Stomach smooth muscle (tissue), 2 donors: ENCODE results near the gene KCNC1.

Experiments
- H3K27ac ChIP-seq: one replicate; pipeline ENCODE4 v1.7.0; 2013; ENCODE audit warnings: mild to moderate bottlenecking, low read length, inconsistent platforms
- H3K27me3 ChIP-seq, 2 donors: one replicate each; pipeline ENCODE4 v1.7.0; 2013; ENCODE audit warnings: low read length in 2 of 2; ENCODE audit not compliant: insufficient read depth in 2 of 2, control insufficient read depth in 1 of 2
- H3K36me3 ChIP-seq, 2 donors: one replicate each; pipeline ENCODE4 v1.7.0; 2013; ENCODE audit warnings: low read length in 2 of 2; ENCODE audit not compliant: control insufficient read depth in 2 of 2, insufficient read depth in 2 of 2
- H3K4me1 ChIP-seq: one replicate; pipeline ENCODE4 v1.7.0; 2013; ENCODE audit warnings: low read length; ENCODE audit not compliant: control insufficient read depth, insufficient read depth
- H3K4me3 ChIP-seq, 2 donors: one replicate each; pipeline ENCODE4 v1.7.0; 2013; ENCODE audit warnings: low read length in 2 of 2
- H3K9ac ChIP-seq, 2 donors: one replicate each; pipeline ENCODE4 v1.7.0; 2013; ENCODE audit warnings: low read length in 2 of 2, mild to moderate bottlenecking in 1 of 2
- H3K9me3 ChIP-seq, 2 donors: one replicate each; pipeline ENCODE4 v1.7.0; 2013; ENCODE audit warnings: low read length in 2 of 2; ENCODE audit not compliant: control insufficient read depth in 2 of 2
- donor health status: healthy.
- donor health status: Pancreatic carcinoma.

The KCNC1 gene

GRCh38 chr11:17769218-17769617, 34.6 kb downstream of the KCNC1 start:
- Histone ChIP-seq H3K36me3 (no peaks in the 10 kb centered on the region), H3K9ac (no peak overlapping the region), H3K27ac (no peak overlapping the region), H3K27me3 (no peaks in the 10 kb centered on the region), H3K4me1 (no peaks in the 10 kb centered on the region), H3K9me3 (no peaks in the 10 kb centered on the region), H3K4me3 (no peak overlapping the region)

DNA sequence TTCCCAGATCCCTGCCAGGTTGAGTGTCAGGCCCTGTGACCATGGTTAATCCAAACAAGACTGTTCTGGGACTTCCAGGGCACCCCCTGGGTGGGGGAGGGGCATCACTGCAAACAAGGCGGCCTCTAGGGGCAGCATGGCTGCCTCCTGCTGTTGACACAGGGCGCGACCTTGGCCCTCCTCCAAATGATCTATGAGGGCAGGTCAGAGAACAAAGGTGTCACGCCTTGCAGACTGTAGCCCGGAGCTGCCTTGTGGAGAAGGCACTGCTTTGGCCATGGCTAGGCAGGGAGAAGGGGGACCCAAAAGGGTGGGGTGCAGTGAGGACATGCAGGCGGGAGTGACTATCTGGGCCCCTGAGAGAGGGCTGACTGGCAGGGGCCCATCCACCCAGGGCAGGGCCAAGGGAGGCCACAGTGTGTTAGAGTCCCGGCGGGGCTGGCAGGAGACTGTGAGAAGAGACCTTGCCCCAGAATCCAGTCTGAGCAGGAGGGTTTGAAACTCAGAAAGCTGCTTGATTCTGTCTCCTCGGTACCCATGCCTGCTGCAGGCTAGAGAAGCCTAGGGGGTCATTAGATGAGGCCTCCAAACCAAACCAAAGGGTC, 35.6 kb downstream of the KCNC1 start:
- Histone ChIP-seq H3K4me1 (no peaks in the 10 kb centered on the region), H3K9me3 (no peaks in the 10 kb centered on the region), H3K4me3 (no peak overlapping the region), H3K27ac (no peak overlapping the region), H3K27me3 (no peaks in the 10 kb centered on the region), H3K36me3 (no peaks in the 10 kb centered on the region), H3K9ac (no peak overlapping the region)

GRCh38 chr11:17770917-17771316, 36.3 kb downstream of the KCNC1 start:
- H3K9me3 ChIP-seq = no peaks in the 10 kb centered on the region

DNA sequence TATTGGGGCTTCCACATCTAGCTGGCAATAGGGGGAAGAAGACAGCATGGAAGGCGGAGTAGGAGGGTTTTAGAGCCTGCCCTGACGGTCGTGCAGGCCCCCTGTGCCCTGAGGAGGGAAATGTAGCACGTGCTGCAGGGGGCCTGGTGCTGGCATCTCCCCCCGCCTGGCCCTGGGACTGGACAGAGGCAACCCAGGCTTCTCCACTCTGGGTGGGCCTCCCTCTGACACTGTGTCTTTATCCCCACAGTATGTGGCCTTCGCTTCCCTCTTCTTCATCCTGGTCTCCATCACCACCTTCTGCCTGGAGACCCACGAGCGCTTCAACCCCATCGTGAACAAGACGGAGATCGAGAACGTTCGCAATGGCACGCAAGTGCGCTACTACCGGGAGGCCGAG, 36.8 kb downstream of the KCNC1 start:
- H3K27me3 ChIP-seq = no peaks in the 10 kb centered on the region
- H3K4me3 ChIP-seq = no peak overlapping the region
- no peak overlapping the region for H3K27ac ChIP-seq
- H3K9me3 ChIP-seq = no peaks in the 10 kb centered on the region
- no peaks in the 10 kb centered on the region for H3K36me3 ChIP-seq
- no peak overlapping the region for H3K9ac ChIP-seq
- H3K4me1 ChIP-seq = no peaks in the 10 kb centered on the region

More at GRCh38 chr11:17770917-17771316, 36.3 kb downstream of the KCNC1 start:
- no peaks in the 10 kb centered on the region for H3K27me3 ChIP-seq
- no peaks in the 10 kb centered on the region for H3K4me1 ChIP-seq
- no peak overlapping the region for H3K4me3 ChIP-seq
- no peak overlapping the region for H3K9ac ChIP-seq
- no peak overlapping the region for H3K27ac ChIP-seq
- H3K36me3 ChIP-seq = no peaks in the 10 kb centered on the region

- Histone ChIP-seq H3K9ac (no peak overlapping the region), H3K9me3 (no peaks in the 10 kb centered on the region), H3K4me3 (no peak overlapping the region), H3K27me3 (no peaks in the 10 kb centered on the region), H3K4me1 (no peaks in the 10 kb centered on the region), H3K36me3 (no peaks in the 10 kb centered on the region), H3K27ac (no peak overlapping the region)
Measured at GRCh38 chr11:17771841-17772401, 37.3 kb downstream of the KCNC1 start.

DNA sequence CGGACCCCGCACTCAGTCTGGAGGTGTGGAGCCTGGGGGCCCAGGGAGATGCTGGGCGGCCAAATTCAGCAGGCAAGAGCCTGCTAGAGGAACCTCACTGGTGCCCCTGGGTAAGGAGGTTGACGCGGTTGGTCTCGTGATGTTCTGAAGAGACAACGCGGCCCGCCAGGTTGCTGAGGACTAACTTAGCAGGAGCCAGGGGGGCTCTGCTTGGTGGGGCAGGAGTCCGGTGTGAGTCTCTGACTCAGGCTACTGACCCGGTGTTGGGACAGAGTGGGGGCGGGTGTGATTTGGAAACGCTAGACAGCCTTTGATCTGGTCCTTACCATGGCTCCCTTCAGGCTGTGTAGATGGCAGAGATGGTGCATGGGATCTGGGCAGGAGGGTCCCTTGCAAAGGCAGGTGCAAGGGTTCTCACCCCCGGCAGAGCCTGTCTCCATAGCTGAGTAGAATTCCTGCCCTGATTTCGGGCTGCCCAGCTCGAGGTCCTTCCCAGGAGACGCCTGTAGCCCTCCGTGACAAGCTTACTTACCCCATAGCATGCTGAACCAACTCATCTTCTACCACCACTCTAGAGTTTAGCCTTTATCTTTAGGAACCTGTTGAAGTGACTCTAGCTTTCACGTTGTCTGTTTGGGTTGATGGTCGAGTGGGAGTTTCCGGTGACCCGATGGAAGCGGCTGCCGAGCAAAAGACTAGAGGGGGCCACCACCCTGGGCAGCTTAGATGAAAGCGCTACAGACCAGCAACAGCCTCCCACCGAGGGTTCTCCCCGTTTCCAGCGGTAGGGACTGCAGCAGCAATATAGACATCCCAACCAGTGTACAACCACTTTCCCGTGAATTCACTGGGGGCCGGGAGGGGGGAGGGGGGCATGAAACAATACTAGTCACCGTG, 38.4 kb downstream of the KCNC1 start:
- Histone ChIP-seq H3K36me3 (no peaks in the 10 kb centered on the region), H3K9me3 (no peaks in the 10 kb centered on the region), H3K4me3 (no peak overlapping the region), H3K4me1 (no peaks in the 10 kb centered on the region), H3K27ac (no peak overlapping the region), H3K9ac (no peak overlapping the region), H3K27me3 (no peaks in the 10 kb centered on the region)

DNA sequence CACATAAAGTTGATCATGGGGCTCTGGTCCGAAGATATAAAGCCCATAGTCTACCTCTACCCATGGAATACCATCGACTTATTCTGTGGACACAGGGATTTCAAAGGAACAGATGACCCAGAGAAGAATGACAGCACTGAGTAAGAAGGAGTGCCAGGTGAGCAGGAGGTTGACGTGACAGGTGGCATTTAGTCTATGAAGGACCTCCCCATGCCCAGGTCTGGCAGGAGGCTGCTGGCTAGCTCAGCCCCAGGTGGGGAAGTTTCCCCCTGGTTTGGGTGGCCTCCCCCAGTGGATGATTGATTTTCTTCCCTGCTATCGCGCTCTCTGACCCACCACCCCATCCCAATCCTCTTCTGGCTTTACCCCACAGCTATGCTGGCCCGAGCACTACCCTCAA, 39.1 kb downstream of the KCNC1 start:
- H3K27me3 ChIP-seq = no peaks in the 10 kb centered on the region
- H3K9me3 ChIP-seq = no peaks in the 10 kb centered on the region
- no peaks in the 10 kb centered on the region for H3K36me3 ChIP-seq
- no peak overlapping the region for H3K4me3 ChIP-seq
- no peak overlapping the region for H3K27ac ChIP-seq
- no peak overlapping the region for H3K9ac ChIP-seq
- H3K4me1 ChIP-seq = no peaks in the 10 kb centered on the region

DNA sequence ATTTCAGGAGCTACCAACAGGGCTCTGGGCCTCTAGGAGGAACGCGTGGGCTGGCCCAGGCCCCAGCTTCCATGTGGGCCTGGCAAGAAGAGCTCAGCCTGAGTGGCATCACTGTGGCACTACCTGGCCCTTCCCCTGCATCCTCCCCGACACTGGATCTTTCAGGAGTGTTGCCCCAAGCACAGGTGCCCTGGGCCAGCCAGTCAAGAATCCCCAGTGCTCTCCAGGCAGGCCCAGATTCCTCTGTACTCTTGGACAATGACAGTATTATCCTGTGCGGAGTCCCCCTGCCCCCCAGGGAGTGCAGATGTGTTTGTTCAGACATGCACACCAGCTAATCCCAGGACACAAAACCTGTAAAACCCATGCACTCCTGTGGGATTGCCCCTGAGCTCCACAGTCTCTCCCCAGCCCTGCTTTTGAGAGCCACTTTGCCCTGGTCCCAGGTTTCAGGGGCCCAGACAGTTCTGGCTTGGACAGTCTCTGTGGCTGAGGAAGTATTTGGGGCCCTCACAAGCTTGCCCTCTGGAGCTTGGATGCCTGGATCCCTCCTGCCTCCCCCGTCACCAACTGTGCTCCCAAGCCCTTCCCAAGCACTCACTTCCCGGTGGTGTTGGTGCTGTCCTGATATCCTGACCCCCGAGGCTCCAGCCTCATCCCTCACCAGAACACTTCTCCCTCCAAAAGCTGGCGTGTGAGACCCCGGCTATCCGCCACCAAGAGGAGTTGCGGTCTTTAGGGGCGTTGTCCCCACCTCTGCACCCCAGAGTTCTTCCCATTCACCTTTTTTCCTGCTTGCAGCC, 39.9 kb downstream of the KCNC1 start:
- Histone ChIP-seq H3K4me3 (no peak overlapping the region), H3K4me1 (no peaks in the 10 kb centered on the region), H3K9me3 (no peaks in the 10 kb centered on the region), H3K9ac (no peak overlapping the region), H3K36me3 (no peaks in the 10 kb centered on the region), H3K27me3 (no peaks in the 10 kb centered on the region), H3K27ac (no peak overlapping the region)

GRCh38 chr11:17775035-17775348, 40.4 kb downstream of the KCNC1 start:
- Histone ChIP-seq H3K36me3 (no peaks in the 10 kb centered on the region), H3K9me3 (no peaks in the 10 kb centered on the region), H3K27me3 (no peaks in the 10 kb centered on the region), H3K27ac (no peak overlapping the region), H3K4me1 (no peaks in the 10 kb centered on the region), H3K4me3 (no peak overlapping the region), H3K9ac (no peak overlapping the region)

GRCh38 chr11:17775507-17776211, 41.1 kb downstream of the KCNC1 start:
- H3K4me1 ChIP-seq = no peaks in the 10 kb centered on the region
- H3K9ac ChIP-seq = no peak overlapping the region
- H3K4me3 ChIP-seq = no peak overlapping the region
- H3K27ac ChIP-seq = no peak overlapping the region
- no peaks in the 10 kb centered on the region for H3K36me3 ChIP-seq
- no peaks in the 10 kb centered on the region for H3K27me3 ChIP-seq
- H3K9me3 ChIP-seq = no peaks in the 10 kb centered on the region
